Type B pancreatic cell (in vitro differentiated cells): ENCODE results near the gene TFPI. TPM values are rescaled to one million over a fixed set of nuclear protein-coding genes. Genes with fewer than 3 reads are reported as not detected.
"Not testable (repeated sequence)": the region's sequence is repeated elsewhere in the genome, so short reads cannot be mapped to it uniquely, and the experiment has no call there.

Experiments used
- DNase-seq: peaks from one replicate; pipeline ENCODE4 v3.0.0; 2021; ENCODE audit warnings: mixed read lengths; ENCODE audit not compliant: unreplicated experiment; ENCODE audit errors: extremely low spot score
- H3K27ac Mint-ChIP-seq: 2 replicates; pipeline ENCODE4 v1.8.0; 2021; ENCODE audit warnings: mild to moderate bottlenecking, mixed read lengths
- H3K27me3 Mint-ChIP-seq: 2 replicates; pipeline ENCODE4 v1.8.0; 2021; ENCODE audit warnings: mixed read lengths
- H3K36me3 Mint-ChIP-seq: 2 replicates; pipeline ENCODE4 v1.8.0; 2021; ENCODE audit warnings: mixed read lengths
- H3K4me1 Mint-ChIP-seq: one replicate; pipeline ENCODE4 v1.8.0; 2021; ENCODE audit warnings: mixed read lengths; ENCODE audit not compliant: unreplicated experiment
- H3K4me3 Mint-ChIP-seq: 2 replicates; pipeline ENCODE4 v1.8.0; 2021; ENCODE audit warnings: mild to moderate bottlenecking, mixed read lengths
- H3K9me3 Mint-ChIP-seq: 2 replicates; pipeline ENCODE4 v1.8.0; 2021; ENCODE audit warnings: mixed read lengths
- CTCF ChIP-seq: fragments of 200-600 bp; sonication (generic); conservative IDR thresholded peaks from 2 replicates; pipeline ENCODE4 v1.5.0; 2021; ENCODE audit warnings: antibody characterized with exemption, mild to moderate bottlenecking
- total RNA-seq: library from RNA; stranded (reverse); gene quantifications from 2 replicates; pipeline ENCODE4 v1.2.1, GENCODE V29; 2021; ENCODE audit warnings: low replicate concordance

TFPI gene
- total RNA-seq, 1 donor from 2014 or later, result 12.2 TPM

GRCh38 chr2:187567126-187567525 is 12.9 kb upstream of the TFPI start:
- no peak overlapping the region for H3K4me3 Mint-ChIP-seq
- H3K4me1 Mint-ChIP-seq, result peaks cover 9% of the 10 kb centered on the region
- TF ChIP-seq CTCF, result no peak
- DNase-seq, result no peak
- peaks cover 18% of the 10 kb centered on the region for H3K27me3 Mint-ChIP-seq
- no peaks in the 10 kb centered on the region for H3K36me3 Mint-ChIP-seq
- no peak overlapping the region for H3K27ac Mint-ChIP-seq
- peaks cover 3% of the 10 kb centered on the region for H3K9me3 Mint-ChIP-seq

GRCh38 chr2:187566712-187567111 is 12.5 kb upstream of the TFPI start:
- H3K4me1 Mint-ChIP-seq, result peaks cover 9% of the 10 kb centered on the region
- H3K9me3 Mint-ChIP-seq, result no peaks in the 10 kb centered on the region
- DNase-seq, result no peak
- H3K27ac Mint-ChIP-seq, result no peak overlapping the region
- peaks cover 18% of the 10 kb centered on the region for H3K27me3 Mint-ChIP-seq
- no peaks in the 10 kb centered on the region for H3K36me3 Mint-ChIP-seq
- no peak overlapping the region for H3K4me3 Mint-ChIP-seq
- TF ChIP-seq CTCF, result no peak

GRCh38 chr2:187566266-187566665 is 12.0 kb upstream of the TFPI start:
- Mint-ChIP-seq H3K27me3 (peaks cover 18% of the 10 kb centered on the region), H3K36me3 (no peaks in the 10 kb centered on the region), H3K4me3 (no peak overlapping the region), H3K9me3 (no peaks in the 10 kb centered on the region), H3K4me1 (peaks cover 9% of the 10 kb centered on the region), H3K27ac (no peak overlapping the region)
- no peak for DNase-seq
- TF ChIP-seq CTCF, result no peak

- H3K4me1 Mint-ChIP-seq, H3K36me3 Mint-ChIP-seq, H3K4me3 Mint-ChIP-seq, H3K27ac Mint-ChIP-seq, DNase-seq, H3K9me3 Mint-ChIP-seq: not testable (repeated sequence)
- peaks cover 18% of the 10 kb centered on the region for H3K27me3 Mint-ChIP-seq
Measured at GRCh38 chr2:187565618-187566017, 11.4 kb upstream of the TFPI start.

GRCh38 chr2:187556493-187556892 is 2.3 kb upstream of the TFPI start:
- H3K36me3 Mint-ChIP-seq, H3K4me3 Mint-ChIP-seq, H3K27ac Mint-ChIP-seq, DNase-seq, H3K4me1 Mint-ChIP-seq, H3K9me3 Mint-ChIP-seq, H3K27me3 Mint-ChIP-seq: not testable (repeated sequence)

- TF ChIP-seq CTCF, result no peak
- no peaks in the 10 kb centered on the region for H3K36me3 Mint-ChIP-seq
- no peak for DNase-seq
- H3K27ac Mint-ChIP-seq, result no peak overlapping the region
- peaks cover 9% of the 10 kb centered on the region for H3K4me1 Mint-ChIP-seq
- peak overlapping the region; percentile 85 for H3K4me3 Mint-ChIP-seq
- H3K9me3 Mint-ChIP-seq, result peaks cover 4% of the 10 kb centered on the region
- no peaks in the 10 kb centered on the region for H3K27me3 Mint-ChIP-seq
Measured at GRCh38 chr2:187554704-187555082, 458 bp upstream of the TFPI start.
